SK-N-SH (cell line): ENCODE measurements around the gene SMARCA1. TPM values are rescaled to one million over a fixed set of nuclear protein-coding genes. Genes with fewer than 3 reads are reported as not detected.

ENCODE experiments used
- CTCF ChIA-PET: fragments of 300-600, 350-600 bp; formaldehyde crosslinking; extraction: SDS; loops from one replicate; lab custom pipeline; 2021; lab: Yijun Ruan, JAX
- POLR2A ChIA-PET: fragments of 350-600 bp; sonication (Branson Sonifier 250); formaldehyde crosslinking; extraction: SDS; loops from one replicate; lab custom pipeline; 2020; ENCODE audit warnings: antibody characterized with exemption, inconsistent platforms; lab: Yijun Ruan, JAX
- DNase-seq: peaks from one replicate; pipeline ENCODE4 v3.0.0; 2012
- H2AFZ ChIP-seq: fragments of 200-600 bp; sonication (generic); 2 replicates; pipeline ENCODE4 v1.8.1; 2016; ENCODE audit warnings: antibody characterized with exemption, mild to moderate bottlenecking, low read depth
- H3F3A ChIP-seq: fragments of 200-600 bp; sonication (generic); replicated peaks from 2 replicates; pipeline ENCODE3; 2016; ENCODE audit warnings: antibody characterized with exemption, mild to moderate bottlenecking; ENCODE audit not compliant: insufficient read depth
- H3K27ac ChIP-seq, 2 experiments: fragments of 200-500 bp in 1 of 2; fragments of 200-600 bp in 1 of 2; sonication (Bioruptor generic) in 1 of 2; sonication (generic), shearing (Covaris generic) in 1 of 2; 2 replicates each; pipeline versions ENCODE4 v1.5.1 to v1.6.1; 2014 to 2016; ENCODE audit warnings: low read depth in 2 of 2, inconsistent platforms in 1 of 2, low read length in 1 of 2, mild to moderate bottlenecking in 1 of 2, mixed read lengths in 1 of 2
- H3K27me3 ChIP-seq: fragments of 200-600 bp; sonication (generic), shearing (Covaris generic); 2 replicates; pipeline ENCODE4 v1.6.1; 2016; ENCODE audit warnings: mixed run types; ENCODE audit not compliant: insufficient read depth
- H3K36me3 ChIP-seq, 2 experiments: fragments of 200-500 bp in 1 of 2; fragments of 200-600 bp in 1 of 2; sonication (Bioruptor generic) in 1 of 2; sonication (generic) in 1 of 2; replicated peaks in 1 of 2; 2 replicates each; pipeline versions ENCODE3 to v1.5.1; 2014 to 2016; ENCODE audit warnings: low read length in 1 of 2, mild to moderate bottlenecking in 1 of 2; ENCODE audit not compliant: insufficient read depth in 2 of 2, control insufficient read depth in 1 of 2
- H3K4me1 ChIP-seq, 2 experiments: fragments of 200-500 bp in 1 of 2; fragments of 200-600 bp in 1 of 2; sonication (Bioruptor generic) in 1 of 2; sonication (generic), shearing (Covaris generic) in 1 of 2; 2 replicates each; pipeline versions ENCODE4 v1.5.1 to v1.6.1; 2014 to 2016; ENCODE audit warnings: low read depth in 1 of 2, low read length in 1 of 2, mixed run types in 1 of 2; ENCODE audit not compliant: insufficient read depth in 2 of 2, control insufficient read depth in 1 of 2
- H3K4me2 ChIP-seq: fragments of 200-600 bp; sonication (generic), shearing (Covaris generic); 2 replicates; pipeline ENCODE4 v1.6.1; 2017; ENCODE audit warnings: mixed run types
- H3K4me3 ChIP-seq, 2 experiments: fragments of 200-500 bp in 1 of 2; fragments of 200-600 bp in 1 of 2; sonication (Bioruptor generic) in 1 of 2; sonication (generic), shearing (Covaris generic) in 1 of 2; 2 replicates each; pipeline versions ENCODE4 v1.5.1 to v1.8.1; 2014 to 2016; ENCODE audit warnings: low read depth in 2 of 2, inconsistent platforms in 1 of 2, low read length in 1 of 2, mild to moderate bottlenecking in 1 of 2, mixed read lengths in 1 of 2, moderate library complexity in 1 of 2
- H3K79me2 ChIP-seq: fragments of 200-600 bp; sonication (generic); 2 replicates; pipeline ENCODE4 v1.8.1; 2017; ENCODE audit warnings: mild to moderate bottlenecking; ENCODE audit not compliant: insufficient read depth
- H3K9ac ChIP-seq: fragments of 200-600 bp; sonication (generic); 2 replicates; pipeline ENCODE4 v1.6.1; 2017; ENCODE audit warnings: mixed run types
- H3K9me2 ChIP-seq: fragments of 200-600 bp; sonication (generic); 2 replicates; pipeline ENCODE4 v1.6.1; 2017; ENCODE audit warnings: mixed run types
- H3K9me3 ChIP-seq: fragments of 200-600 bp; sonication (generic); 2 replicates; pipeline ENCODE4 v1.6.1; 2017; ENCODE audit warnings: mixed run types, mild to moderate bottlenecking, moderate library complexity
- H4K20me1 ChIP-seq: fragments of 200-600 bp; sonication (generic); 2 replicates; pipeline ENCODE4 v1.6.1; 2017; ENCODE audit warnings: mild to moderate bottlenecking, mixed run types; ENCODE audit not compliant: insufficient read depth
- CHD2 ChIP-seq: fragments of 150-350 bp; IDR thresholded peaks from 2 replicates; pipeline ENCODE4 v1.6.1; 2018; ENCODE audit warnings: low read length; ENCODE audit not compliant: partially characterized antibody
- ELF1 ChIP-seq: IDR thresholded peaks from 2 replicates; pipeline ENCODE4 v1.4.0; 2012
- EP300 ChIP-seq, 2 experiments: IDR thresholded peaks; 2 replicates each; pipeline versions ENCODE4 v1.4.0 to v1.6.1; 2012; ENCODE audit warnings: borderline replicate concordance in 1 of 2, low read depth in 1 of 2, low read length in 1 of 2
- FOSL2 ChIP-seq: IDR thresholded peaks from 2 replicates; pipeline ENCODE4 v1.4.0; 2012; ENCODE audit warnings: low read depth, mild to moderate bottlenecking, moderate library complexity, borderline replicate concordance
- FOXJ3 ChIP-seq: sonication (generic); formaldehyde crosslinking; IDR thresholded peaks from 2 replicates; pipeline ENCODE4 v1.5.1; 2020; ENCODE audit warnings: mild to moderate bottlenecking, missing genetic modification reagents
- FOXM1 ChIP-seq: IDR thresholded peaks from 2 replicates; pipeline ENCODE4 v1.4.0; 2012; ENCODE audit warnings: low read depth, mild to moderate bottlenecking
- GABPA ChIP-seq: IDR thresholded peaks from 2 replicates; pipeline ENCODE4 v1.4.0; 2012; ENCODE audit warnings: low read depth, mild to moderate bottlenecking
- GATA2 ChIP-seq: sonication (generic); formaldehyde crosslinking; IDR thresholded peaks from 2 replicates; pipeline ENCODE4 v1.5.0; 2020; ENCODE audit warnings: mild to moderate bottlenecking, missing genetic modification reagents
- IRF3 ChIP-seq: fragments of 150-350 bp; IDR thresholded peaks from 2 replicates; pipeline ENCODE4 v1.6.1; 2016; ENCODE audit warnings: mild to moderate bottlenecking, low read depth, low read length
- MAX ChIP-seq: IDR thresholded peaks from 2 replicates; pipeline ENCODE4 v1.4.0; 2012; ENCODE audit warnings: low read depth
- MEF2A ChIP-seq: IDR thresholded peaks from 2 replicates; pipeline ENCODE4 v1.4.0; 2012; ENCODE audit warnings: low read depth, borderline replicate concordance
- NFIC ChIP-seq: IDR thresholded peaks from 2 replicates; pipeline ENCODE4 v1.4.0; 2012; ENCODE audit warnings: borderline replicate concordance
- NRF1 ChIP-seq: IDR thresholded peaks from 2 replicates; pipeline ENCODE4 v1.6.1; 2012; ENCODE audit warnings: low read depth, mild to moderate bottlenecking, low read length
- POLR2AphosphoS5 ChIP-seq: IDR thresholded peaks from 2 replicates; pipeline ENCODE4 v1.6.1; 2012; ENCODE audit warnings: low read depth, low read length
- RAD21 ChIP-seq: IDR thresholded peaks from 2 replicates; pipeline ENCODE4 v1.6.1; 2012; ENCODE audit warnings: mild to moderate bottlenecking, low read length
- REST ChIP-seq: IDR thresholded peaks from 2 replicates; pipeline ENCODE4 v1.6.1; 2012; ENCODE audit warnings: mild to moderate bottlenecking, low read depth, low read length, moderate library complexity
- RFX5 ChIP-seq: IDR thresholded peaks from 2 replicates; pipeline ENCODE4 v1.6.1; 2012; ENCODE audit warnings: mild to moderate bottlenecking, improper control_type of control experiment, low read length
- RXRA ChIP-seq: IDR thresholded peaks from 2 replicates; pipeline ENCODE4 v1.4.0; 2012; ENCODE audit warnings: low read depth, mild to moderate bottlenecking, borderline replicate concordance
- SIN3A ChIP-seq: IDR thresholded peaks from 2 replicates; pipeline ENCODE4 v1.6.1; 2012; ENCODE audit warnings: low read depth, mild to moderate bottlenecking, low read length, moderate library complexity, borderline replicate concordance
- SMC3 ChIP-seq: IDR thresholded peaks from 2 replicates; pipeline ENCODE4 v1.6.1; 2012; ENCODE audit warnings: low read depth, low read length, improper control_type of control experiment
- TCF12 ChIP-seq: IDR thresholded peaks from 2 replicates; pipeline ENCODE4 v1.4.0; 2012
- TEAD4 ChIP-seq: IDR thresholded peaks from 2 replicates; pipeline ENCODE4 v1.4.0; 2012; ENCODE audit warnings: mild to moderate bottlenecking, borderline replicate concordance; ENCODE audit not compliant: insufficient read depth
- USF1 ChIP-seq: IDR thresholded peaks from 2 replicates; pipeline ENCODE4 v1.4.0; 2012; ENCODE audit warnings: low read depth, borderline replicate concordance
- WGBS: methylation state at CpG from one replicate; pipeline ENCODE4 v1.1.6; 2017; ENCODE audit warnings: low lambda C conversion rate; 5-methylcytosine and 5-hydroxymethylcytosine counted together
- polyA plus RNA-seq, 3 experiments: library from polyadenylated mRNA; depleted of rRNA; stranded (reverse); fragments of >200 nt; gene quantifications; 2 replicates each; pipeline ENCODE4 v1.2.3, GENCODE V29; 2012

The SMARCA1 gene
- polyA plus RNA-seq, 1 of the 3 experiments (the other 2 are of a cell fraction) = 17.1 TPM

GRCh38 chrX:129553619-129554288, 30.5 kb upstream of the SMARCA1 start:
- H4K20me1 ChIP-seq = no peaks in the 10 kb centered on the region
- CTCF ChIA-PET = interaction anchor here (0.6 to 1.3 kb wide), 3 partner anchors 13 to 507 kb away, joined by 3 to 7 read pairs (median 3); partner anchors contain the start of gene OCRL
- H2AFZ ChIP-seq = no peak overlapping the region
- no peak overlapping the region for H3K9ac ChIP-seq
- 92% methylated on average over 3 of the region's 3 CpGs for WGBS
- no peak overlapping the region for H3K4me2 ChIP-seq
- no peaks in the 10 kb centered on the region for H3K9me2 ChIP-seq
- H3K4me1 ChIP-seq = no peaks in the 10 kb centered on the region
- H3K27ac ChIP-seq = no peak overlapping the region
- no peak overlapping the region for H3K4me3 ChIP-seq
- TF ChIP-seq TCF12 (no peak), USF1 (no peak), MEF2A (no peak), NFIC (no peak), RXRA (no peak), SMC3 (no peak), RFX5 (no peak), FOXJ3 (no peak), CHD2 (no peak), IRF3 (no peak), TEAD4 (no peak), MAX (no peak), RAD21 (no peak), FOXM1 (no peak)
- TF ChIP-seq, all 33 proteins: peak for 0
- no peaks in the 10 kb centered on the region for H3K27me3 ChIP-seq
- no peaks in the 10 kb centered on the region for H3K9me3 ChIP-seq
- no peaks in the 10 kb centered on the region for H3K79me2 ChIP-seq
- no peaks in the 10 kb centered on the region for H3F3A ChIP-seq
- POLR2A ChIA-PET = no interaction called here
- peaks cover 52 to 54% of the 10 kb centered on the region in 2 experiments for H3K36me3 ChIP-seq
- no peak for DNase-seq

- Histone ChIP-seq H3K36me3 (peaks cover 30 to 44% of the 10 kb centered on the region in 2 experiments), H3K4me1 (no peaks in the 10 kb centered on the region), H3K27me3 (no peaks in the 10 kb centered on the region), H3K4me3 (no peak overlapping the region), H4K20me1 (no peaks in the 10 kb centered on the region), H3K9me2 (no peaks in the 10 kb centered on the region), H2AFZ (no peak overlapping the region), H3K9ac (no peak overlapping the region), H3F3A (no peaks in the 10 kb centered on the region), H3K9me3 (no peaks in the 10 kb centered on the region), H3K79me2 (no peaks in the 10 kb centered on the region), H3K4me2 (no peak overlapping the region), H3K27ac (no peak overlapping the region)
- POLR2A ChIA-PET = no interaction called here
- 42% methylated on average over 1 of the region's 1 CpG for whole genome bisulfite sequencing
- DNase-seq = no peak
- CTCF ChIA-PET = no interaction called here
- TF ChIP-seq MEF2A = no peak
- TF ChIP-seq NFIC = no peak
- no peak for TF ChIP-seq RFX5
- no peak for TF ChIP-seq SIN3A
- TF ChIP-seq FOXJ3 = no peak
- TF ChIP-seq GATA2 (CRISPR knock-in tag) = no peak
- TF ChIP-seq REST = no peak
- no peak for TF ChIP-seq NRF1
- no peak for TF ChIP-seq GABPA
- no peak for TF ChIP-seq FOSL2
- no peak for TF ChIP-seq RAD21
- TF ChIP-seq ELF1 = no peak
- TF ChIP-seq EP300 (IDR thresholded peaks at IDR 0.05; ENCODE audit: borderline replicate concordance in 1 of 2, low read depth in 1 of 2, low read length in 1 of 2) = no peak
- TF ChIP-seq POLR2AphosphoS5 = no peak
Measured at GRCh38 chrX:129549124-129549523, 25.8 kb upstream of the SMARCA1 start.
